Left cardiac atrium (tissue), 4 donors: ENCODE results near the gene ZBTB4. TPM values are rescaled to one million over a fixed set of nuclear protein-coding genes. Genes with fewer than 3 reads are reported as not detected.
A peak's percentile ranks its signal among the peaks of the same experiment; 100 is the strongest.

Source experiments
- ATAC-seq, 2 donors: fragments of 200-7000 bp; cut with Tn5 transposase; one replicate each; pipeline ENCODE4 v1.9.1; 2020; ENCODE audit warnings: mild to moderate bottlenecking in 2 of 2, moderate library complexity in 2 of 2
- DNase-seq: peaks from one replicate; pipeline ENCODE4 v3.0.0-alpha.2; 2020
- intact Hi-C, 2 donors: fragments of 100-400 bp; cut with DNase I; formaldehyde crosslinking; loops; one replicate each; pipeline versions ENCODE4 v1.14.1 to v1.15.1; 2022 to 2023
- long read RNA-seq: library from polyadenylated mRNA; unstranded; transcript quantifications from one replicate; pipeline ENCODE4 v2.0.0, GENCODE V29; 2021
- total RNA-seq, 2 donors: library from RNA; stranded (reverse); fragmentation: NEBNext Ultra II Directional; extraction: Animal tissue kit (Norgen Biotek cat#: 25700); gene quantifications; one replicate each; pipeline ENCODE4 v1.2.1, GENCODE V29; 2021
- donor health status: DM: no; HTN: yes; CAD: no.
- donor health status: DM: no; HTN: yes; CAD: no; lungs with severe emphysema.
- donor health status: DM: yes; HTN: yes; CAD: no.
- donor health status: Dilated cardiomyopathy.

The ZBTB4 gene
- 10 to 100 TPM; 62.1 to 62.2 TPM for total RNA-seq
- long read RNA-seq, partial matches to known transcripts = 0 of 58 reads
- long read RNA-seq, other reads (novel, unspliced or antisense) = 58 of 58 reads

- peak; percentile 9 to 29 for ATAC-seq
- intact Hi-C loops = no loop called here
- DNase-seq = peak; percentile 66
These were observed at the start of gene ZBTB4 for GRCh38 chr17:7479213-7480088. Gene ZBTB4, minus strand, starts transcription at chr17:7479631. Its CDS starts 12,830 bp downstream, at chr17:7466801.

- no peak for DNase-seq
- intact Hi-C loops = no loop called here
- no peak for ATAC-seq
These were observed 49.4 kb upstream of the ZBTB4 start for GRCh38 chr17:7528842-7529241.

- DNase-seq (peak; percentile 36), ATAC-seq (peak in 1 of 2 donors; percentile 58)
- intact Hi-C loops = no loop called here
These were observed 43.6 kb upstream of the ZBTB4 start for GRCh38 chr17:7523033-7523432.

- DNase-seq (no peak), ATAC-seq (peak in 1 of 2 donors; percentile 54)
- intact Hi-C loops = no loop called here
These were observed 36.6 kb upstream of the ZBTB4 start for GRCh38 chr17:7515911-7516610.

- DNase-seq = no peak
- intact Hi-C loops = loop anchor here (5.0 kb wide), 2 partner anchors 43 to 48 kb away; partner anchors contain the start of genes SENP3 (in 1 of the 2) and TNFSF13 (in 1 of the 2)
- ATAC-seq = peak in 1 of 2 donors; percentile 46
These were observed 34.5 kb upstream of the ZBTB4 start for GRCh38 chr17:7513850-7514419.

GRCh38 chr17:7512824-7513540 is 33.6 kb upstream of the ZBTB4 start:
- no peak for ATAC-seq
- no peak for DNase-seq
- intact Hi-C loops = loop anchor here (5.0 kb wide), 2 partner anchors 44 to 49 kb away; partner anchors contain the start of genes SENP3 (in 1 of the 2) and TNFSF13 (in 1 of the 2)

GRCh38 chr17:7512105-7512504 is 32.7 kb upstream of the ZBTB4 start:
- intact Hi-C loops = loop anchor here (5.0 kb wide), 2 partner anchors 45 to 50 kb away; partner anchors contain the start of genes SENP3 (in 1 of the 2) and TNFSF13 (in 1 of the 2)
- ATAC-seq = no peak
- no peak for DNase-seq

GRCh38 chr17:7511108-7511507 is 31.7 kb upstream of the ZBTB4 start:
- intact Hi-C loops = loop anchor here (5.0 kb wide), 2 partner anchors 46 to 51 kb away; partner anchors contain the start of genes SENP3 (in 1 of the 2) and TNFSF13 (in 1 of the 2)
- no peak for DNase-seq
- ATAC-seq = no peak

- intact Hi-C loops = loop anchor here (5.0 kb wide), 2 partner anchors 47 to 52 kb away; partner anchors contain the start of genes SENP3 (in 1 of the 2) and TNFSF13 (in 1 of the 2)
- ATAC-seq (no peak), DNase-seq (no peak)
These were observed 30.5 kb upstream of the ZBTB4 start for GRCh38 chr17:7509937-7510336.

- DNase-seq (no peak), ATAC-seq (no peak)
- intact Hi-C loops = no loop called here
These were observed 29.4 kb upstream of the ZBTB4 start for GRCh38 chr17:7508846-7509245.

- intact Hi-C loops = no loop called here
- no peak for ATAC-seq
- no peak for DNase-seq
These were observed 28.7 kb upstream of the ZBTB4 start for GRCh38 chr17:7508145-7508544.

GRCh38 chr17:7503521-7503920 is 24.1 kb upstream of the ZBTB4 start:
- ATAC-seq = no peak
- intact Hi-C loops = no loop called here
- no peak for DNase-seq

GRCh38 chr17:7502987-7503386 is 23.6 kb upstream of the ZBTB4 start:
- ATAC-seq (peak in 1 of 2 donors; percentile 18), DNase-seq (no peak)
- intact Hi-C loops = no loop called here

- intact Hi-C loops = no loop called here
- ATAC-seq (no peak), DNase-seq (no peak)
These were observed 22.9 kb upstream of the ZBTB4 start for GRCh38 chr17:7502171-7502847.

GRCh38 chr17:7501729-7502128 is 22.3 kb upstream of the ZBTB4 start:
- no peak for ATAC-seq
- intact Hi-C loops = no loop called here
- no peak for DNase-seq

GRCh38 chr17:7499161-7499560 is 19.7 kb upstream of the ZBTB4 start:
- intact Hi-C loops = loop anchor here in 1 of 2 donors (10.0 kb wide), 1 partner anchor 46 kb away; the partner anchor contains the start of gene TNFSF12
- ATAC-seq (no peak), DNase-seq (no peak)

- no peak for ATAC-seq
- intact Hi-C loops = loop anchor here in 1 of 2 donors (10.0 kb wide), 1 partner anchor 47 kb away; the partner anchor contains the start of gene TNFSF12
- DNase-seq = no peak
These were observed 18.2 kb upstream of the ZBTB4 start for GRCh38 chr17:7497636-7498035.

GRCh38 chr17:7497228-7497627 is 17.8 kb upstream of the ZBTB4 start:
- peak; percentile 56 for DNase-seq
- ATAC-seq = peak; percentile 29 to 58
- intact Hi-C loops = loop anchor here in 1 of 2 donors (10.0 kb wide), 1 partner anchor 48 kb away; the partner anchor contains the start of gene TNFSF12
